CD14-positive monocyte (primary cell): ENCODE results near the gene PTK6. TPM values are rescaled to one million over a fixed set of nuclear protein-coding genes. Genes with fewer than 3 reads are reported as not detected.
A peak's percentile ranks its signal among the peaks of the same experiment; 100 is the strongest.

ENCODE experiments used
- DNase-seq, 3 donors: peaks; one replicate each; pipeline ENCODE4 v3.0.0-alpha.2; 2011 to 2022
- H2AFZ ChIP-seq: 2 replicates; pipeline ENCODE4 v1.6.0; 2012; ENCODE audit warnings: mild to moderate bottlenecking, low read depth, low read length, inconsistent platforms; ENCODE audit not compliant: insufficient read depth, poor library complexity, severe bottlenecking
- H3K27ac ChIP-seq, 2 donors: 1 replicate in 1 of 2; 2 replicates in 1 of 2; pipeline ENCODE4 v1.5.1; 2012 to 2013; ENCODE audit warnings: low read length in 2 of 2, control low read depth in 1 of 2, inconsistent platforms in 1 of 2, low read depth in 1 of 2, mild to moderate bottlenecking in 1 of 2
- H3K27me3 ChIP-seq, 2 donors: one replicate each; pipeline versions ENCODE4 v1.6.0 to v1.6.1; 2011 to 2013; ENCODE audit warnings: low read length in 2 of 2; ENCODE audit not compliant: control insufficient read depth in 2 of 2, insufficient read depth in 2 of 2
- H3K36me3 ChIP-seq, 2 donors: replicated peaks in 1 of 2; 1 replicate in 1 of 2; 2 replicates in 1 of 2; pipeline versions ENCODE4 v1.5.1 to v1.6.1; 2012 to 2013; ENCODE audit warnings: low read length in 2 of 2, control low read depth in 1 of 2, inconsistent platforms in 1 of 2, mild to moderate bottlenecking in 1 of 2; ENCODE audit not compliant: insufficient read depth in 2 of 2, control insufficient read depth in 1 of 2
- H3K4me1 ChIP-seq, 2 donors: 1 replicate in 1 of 2; 2 replicates in 1 of 2; pipeline versions ENCODE4 v1.5.1 to v1.6.1; 2012 to 2013; ENCODE audit warnings: low read length in 2 of 2, control low read depth in 1 of 2, inconsistent platforms in 1 of 2, mild to moderate bottlenecking in 1 of 2, moderate library complexity in 1 of 2; ENCODE audit not compliant: insufficient read depth in 2 of 2, control insufficient read depth in 1 of 2
- H3K4me2 ChIP-seq: replicated peaks from 2 replicates; pipeline ENCODE3; 2012; ENCODE audit warnings: low read length, moderate library complexity, mild to moderate bottlenecking; ENCODE audit not compliant: poor library complexity, severe bottlenecking; ENCODE audit errors: extremely low read depth
- H3K4me3 ChIP-seq, 3 experiments: fragments of 200-600 bp in 1 of 3; sonication (generic) in 1 of 3; replicated peaks in 1 of 3; 1 replicate in 2 of 3; 2 replicates in 1 of 3; pipeline ENCODE4 v1.5.1; 2011 to 2013; ENCODE audit warnings: low read length in 3 of 3, mild to moderate bottlenecking in 3 of 3, control low read depth in 2 of 3, low read depth in 2 of 3, inconsistent platforms in 1 of 3, moderate library complexity in 1 of 3
- H3K79me2 ChIP-seq: 2 replicates; pipeline ENCODE4 v1.6.0; 2012; ENCODE audit warnings: mild to moderate bottlenecking, control low read depth, inconsistent platforms, low read length, moderate library complexity; ENCODE audit not compliant: insufficient read depth
- H3K9ac ChIP-seq: 2 replicates; pipeline ENCODE4 v1.6.0; 2017; ENCODE audit warnings: low read length, mild to moderate bottlenecking; ENCODE audit not compliant: insufficient read depth, poor library complexity, severe bottlenecking
- H3K9me3 ChIP-seq, 2 donors: replicated peaks in 1 of 2; 1 replicate in 1 of 2; 2 replicates in 1 of 2; pipeline versions ENCODE4 v1.5.1 to v1.6.1; 2012 to 2013; ENCODE audit warnings: low read length in 2 of 2, control low read depth in 1 of 2; ENCODE audit not compliant: control insufficient read depth in 1 of 2, insufficient read depth in 1 of 2
- H4K20me1 ChIP-seq: 2 replicates; pipeline ENCODE4 v1.6.0; 2012; ENCODE audit warnings: mild to moderate bottlenecking, low read length, control low read depth, moderate library complexity; ENCODE audit not compliant: insufficient read depth
- H3K27ac Mint-ChIP-seq, 7 donors: one replicate each; pipeline ENCODE4 v1.8.0; 2020; ENCODE audit warnings: mild to moderate bottlenecking in 7 of 7, mixed read lengths in 7 of 7, moderate library complexity in 6 of 7, inconsistent platforms in 2 of 7
- H3K27me3 Mint-ChIP-seq, 3 donors: one replicate each; pipeline ENCODE4 v1.8.0; 2021 to 2022; ENCODE audit warnings: low read depth in 3 of 3, mild to moderate bottlenecking in 3 of 3, mixed read lengths in 3 of 3, moderate library complexity in 3 of 3, inconsistent platforms in 1 of 3
- H3K36me3 Mint-ChIP-seq, 2 donors: one replicate each; pipeline ENCODE4 v1.8.0; 2020; ENCODE audit warnings: mixed read lengths in 2 of 2, inconsistent platforms in 1 of 2, mild to moderate bottlenecking in 1 of 2
- H3K4me1 Mint-ChIP-seq: one replicate; pipeline ENCODE4 v1.8.0; 2020; ENCODE audit warnings: mild to moderate bottlenecking, mixed read lengths
- H3K4me3 Mint-ChIP-seq, 2 donors: one replicate each; pipeline ENCODE4 v1.8.0; 2020; ENCODE audit warnings: mild to moderate bottlenecking in 2 of 2, mixed read lengths in 2 of 2, moderate library complexity in 1 of 2
- H3K9me3 Mint-ChIP-seq, 7 donors: one replicate each; pipeline ENCODE4 v1.8.0; 2020 to 2022; ENCODE audit warnings: mixed read lengths in 7 of 7, mild to moderate bottlenecking in 6 of 7, moderate library complexity in 6 of 7, inconsistent platforms in 2 of 7
- WGBS: methylation state at CpG from one replicate; pipeline ENCODE4 v1.1.5; 2013; ENCODE audit warnings: missing lambda C conversion rate; ENCODE audit not compliant: insufficient coverage; 5-methylcytosine and 5-hydroxymethylcytosine counted together
- intact Hi-C, 2 donors: fragments of 100-400 bp; cut with micrococcal nuclease; formaldehyde crosslinking; loops; one replicate each; pipeline versions ENCODE4 v1.15.0 to v1.15.1; 2023
- polyA plus RNA-seq, 3 donors: library from polyadenylated mRNA; depleted of rRNA in 1 of 3; unstranded in 2 of 3; stranded (reverse) in 1 of 3; fragments of 300-500 nt in 2 of 3; fragments of >200 nt in 1 of 3; fragmentation: Illumina TruSeq in 2 of 3; gene quantifications; 1 replicate in 2 of 3; 2 replicates in 1 of 3; pipeline ENCODE4 v1.2.3, GENCODE V29; 2012 to 2021
- TF ChIP-seq, protein P1 (sequence below): fragments of 200-600 bp; IDR thresholded peaks from one replicate; pipeline ENCODE4 v1.8.0; 2022; ENCODE audit warnings: antibody characterized with exemption, mild to moderate bottlenecking

PTK6 gene
- polyA plus RNA-seq, 3 donors: 0.66 to 4.1 (median 1.5) TPM

- Histone ChIP-seq H3K4me2 (peak overlapping the region; percentile 91), H3K27ac (peak overlapping the region; percentile 72 to 91), H3K4me3 (peak overlapping the region; percentile 11 to 73 (median 43)), H3K4me1 (peaks cover 33 to 38% of the 10 kb centered on the region in 2 donors), H3K27me3 (peaks cover 0 to 66% of the 10 kb centered on the region in 2 donors), H4K20me1 (peaks cover 96% of the 10 kb centered on the region), H3K9me3 (peaks cover 15 to 16% of the 10 kb centered on the region in 2 donors), H3K9ac (peak overlapping the region; percentile 68), H2AFZ (peak overlapping the region; percentile 19), H3K79me2 (no peaks in the 10 kb centered on the region), H3K36me3 (peaks cover 22 to 52% of the 10 kb centered on the region in 2 donors)
- Mint-ChIP-seq H3K27ac (peak overlapping the region; percentile 90 to 97 (median 97)), H3K36me3 (peaks cover 18 to 41% of the 10 kb centered on the region in 2 donors), H3K4me1 (peaks cover 26% of the 10 kb centered on the region), H3K9me3 (peaks cover 8 to 28% (median 12%) of the 10 kb centered on the region in 7 donors), H3K4me3 (peak overlapping the region; percentile 76 to 87), H3K27me3 (peaks cover 28 to 75% (median 53%) of the 10 kb centered on the region in 3 donors)
- WGBS: 10% methylated on average over 32 of the region's 37 CpGs
- peak; percentile 88 to 93 (median 92) for DNase-seq
- intact Hi-C loops: loop anchor here (2.0 to 10.0 kb wide), 4 partner anchors 45 to 327 kb away; partner anchors contain the start of genes DNAJC5 (in 1 of the 2) and GMEB2 (in 1 of the 2)
- TF ChIP-seq, protein P1, sequence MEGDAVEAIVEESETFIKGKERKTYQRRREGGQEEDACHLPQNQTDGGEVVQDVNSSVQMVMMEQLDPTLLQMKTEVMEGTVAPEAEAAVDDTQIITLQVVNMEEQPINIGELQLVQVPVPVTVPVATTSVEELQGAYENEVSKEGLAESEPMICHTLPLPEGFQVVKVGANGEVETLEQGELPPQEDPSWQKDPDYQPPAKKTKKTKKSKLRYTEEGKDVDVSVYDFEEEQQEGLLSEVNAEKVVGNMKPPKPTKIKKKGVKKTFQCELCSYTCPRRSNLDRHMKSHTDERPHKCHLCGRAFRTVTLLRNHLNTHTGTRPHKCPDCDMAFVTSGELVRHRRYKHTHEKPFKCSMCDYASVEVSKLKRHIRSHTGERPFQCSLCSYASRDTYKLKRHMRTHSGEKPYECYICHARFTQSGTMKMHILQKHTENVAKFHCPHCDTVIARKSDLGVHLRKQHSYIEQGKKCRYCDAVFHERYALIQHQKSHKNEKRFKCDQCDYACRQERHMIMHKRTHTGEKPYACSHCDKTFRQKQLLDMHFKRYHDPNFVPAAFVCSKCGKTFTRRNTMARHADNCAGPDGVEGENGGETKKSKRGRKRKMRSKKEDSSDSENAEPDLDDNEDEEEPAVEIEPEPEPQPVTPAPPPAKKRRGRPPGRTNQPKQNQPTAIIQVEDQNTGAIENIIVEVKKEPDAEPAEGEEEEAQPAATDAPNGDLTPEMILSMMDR: peak; percentile 10
These were observed 30.4 kb upstream of the PTK6 start for GRCh38 chr20:63567386-63568169.

- Histone ChIP-seq H3K27me3 (peaks cover 0 to 63% of the 10 kb centered on the region in 2 donors), H3K9me3 (peaks cover 15 to 16% of the 10 kb centered on the region in 2 donors), H3K36me3 (peaks cover 21 to 52% of the 10 kb centered on the region in 2 donors), H3K4me3 (no peak overlapping the region), H2AFZ (peak overlapping the region; percentile 19), H3K27ac (peak overlapping the region in 1 of 2 donors; percentile 91), H3K79me2 (no peaks in the 10 kb centered on the region), H4K20me1 (peaks cover 96% of the 10 kb centered on the region), H3K9ac (peak overlapping the region; percentile 68), H3K4me1 (peaks cover 33 to 37% of the 10 kb centered on the region in 2 donors), H3K4me2 (peak overlapping the region; percentile 91)
- H3K36me3 Mint-ChIP-seq: peaks cover 18 to 46% of the 10 kb centered on the region in 2 donors
- peaks cover 26% of the 10 kb centered on the region for H3K4me1 Mint-ChIP-seq
- H3K27me3 Mint-ChIP-seq: peaks cover 28 to 76% (median 53%) of the 10 kb centered on the region in 3 donors
- H3K9me3 Mint-ChIP-seq: peaks cover 8 to 28% (median 12%) of the 10 kb centered on the region in 7 donors
- peak overlapping the region; percentile 90 to 97 (median 97) for H3K27ac Mint-ChIP-seq
- H3K4me3 Mint-ChIP-seq: peak overlapping the region in 1 of 2 donors; percentile 87
- DNase-seq: no peak
- intact Hi-C loops: loop anchor here (5.0 to 10.0 kb wide), 3 partner anchors 60 to 328 kb away; partner anchors contain the start of genes DNAJC5 (in 1 of the 2) and GMEB2 (in 1 of the 2)
- TF ChIP-seq, protein P1: no peak
- WGBS: 39% methylated on average over 21 of the region's 22 CpGs
These were observed 29.9 kb upstream of the PTK6 start for GRCh38 chr20:63567136-63567385.
